SH-SY5Y (cell line): ENCODE results near the gene PCGF6.

ENCODE experiments used
- GATA2 ChIP-seq: IDR thresholded peaks from 2 replicates; pipeline ENCODE4 v1.6.1; 2011; ENCODE audit warnings: mild to moderate bottlenecking, low read depth, low read length
- GATA3 ChIP-seq: IDR thresholded peaks from 2 replicates; pipeline ENCODE4 v1.6.1; 2011; ENCODE audit warnings: low read depth, mild to moderate bottlenecking, low read length, moderate library complexity

- no peak for TF ChIP-seq GATA2
- no peak for TF ChIP-seq GATA3
Measured at GRCh38 chr10:103353281-103353680, 2.3 kb upstream of the PCGF6 start.
